ENCODE data around the gene EPC1. TPM values are rescaled to one million over a fixed set of nuclear protein-coding genes. Genes with fewer than 3 reads are reported as not detected.

EPC1 gene
- total RNA-seq, 1 donor = 26.7 TPM

- H3K4me3 ChIP-seq (ENCODE audit: low read depth, low read length) = no peak overlapping the region
- no peak for DNase-seq (ENCODE audit: low read depth)
- TF ChIP-seq, protein P1, sequence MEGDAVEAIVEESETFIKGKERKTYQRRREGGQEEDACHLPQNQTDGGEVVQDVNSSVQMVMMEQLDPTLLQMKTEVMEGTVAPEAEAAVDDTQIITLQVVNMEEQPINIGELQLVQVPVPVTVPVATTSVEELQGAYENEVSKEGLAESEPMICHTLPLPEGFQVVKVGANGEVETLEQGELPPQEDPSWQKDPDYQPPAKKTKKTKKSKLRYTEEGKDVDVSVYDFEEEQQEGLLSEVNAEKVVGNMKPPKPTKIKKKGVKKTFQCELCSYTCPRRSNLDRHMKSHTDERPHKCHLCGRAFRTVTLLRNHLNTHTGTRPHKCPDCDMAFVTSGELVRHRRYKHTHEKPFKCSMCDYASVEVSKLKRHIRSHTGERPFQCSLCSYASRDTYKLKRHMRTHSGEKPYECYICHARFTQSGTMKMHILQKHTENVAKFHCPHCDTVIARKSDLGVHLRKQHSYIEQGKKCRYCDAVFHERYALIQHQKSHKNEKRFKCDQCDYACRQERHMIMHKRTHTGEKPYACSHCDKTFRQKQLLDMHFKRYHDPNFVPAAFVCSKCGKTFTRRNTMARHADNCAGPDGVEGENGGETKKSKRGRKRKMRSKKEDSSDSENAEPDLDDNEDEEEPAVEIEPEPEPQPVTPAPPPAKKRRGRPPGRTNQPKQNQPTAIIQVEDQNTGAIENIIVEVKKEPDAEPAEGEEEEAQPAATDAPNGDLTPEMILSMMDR (IDR thresholded peaks at IDR 0.05; ENCODE audit: insufficient read depth, low read length) = no peak
Observed at GRCh38 chr10:32348297-32349198, 1.6 kb upstream of the EPC1 start.

DNA sequence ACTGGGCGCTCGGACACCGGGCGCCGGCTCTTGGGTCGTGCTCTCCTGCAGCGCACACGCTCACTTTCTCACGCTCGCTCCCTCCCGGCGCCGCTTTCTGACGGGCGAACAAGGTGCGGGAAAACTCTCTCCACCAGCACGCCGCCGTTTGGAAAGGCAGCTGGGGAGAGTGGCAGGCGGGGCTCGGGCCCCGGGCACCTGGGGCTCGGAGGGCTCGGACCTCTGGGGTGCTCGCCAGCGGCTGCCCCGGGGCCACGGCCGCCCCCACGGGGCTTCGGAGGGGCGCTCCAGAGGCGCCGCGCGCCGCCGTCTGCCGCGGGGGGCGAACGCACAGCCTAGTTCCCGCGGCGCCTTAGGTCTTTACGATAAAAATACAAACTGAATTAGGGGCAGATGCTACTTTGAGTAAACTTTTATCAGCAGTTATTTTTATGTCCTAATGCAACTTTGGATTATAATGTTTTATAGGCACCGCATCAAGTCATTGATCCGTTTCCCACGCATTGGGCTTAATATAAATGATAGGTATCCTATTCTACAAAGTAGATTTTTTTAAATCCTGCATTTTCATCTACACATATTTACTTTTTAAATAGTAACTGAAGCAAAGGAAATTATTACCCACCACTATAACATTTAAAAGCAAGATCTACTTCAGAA, 535 bp upstream of the EPC1 start:
- no peak for DNase-seq (ENCODE audit: low read depth)
- TF ChIP-seq, protein P1 (IDR thresholded peaks at IDR 0.05; ENCODE audit: insufficient read depth, low read length) = no peak
- H3K4me3 ChIP-seq (ENCODE audit: low read depth, low read length) = peak overlapping the region; percentile 90

GRCh38 chr10:32346134-32346550, 816 bp downstream of the EPC1 start:
- H3K4me3 ChIP-seq (ENCODE audit: low read depth, low read length) = peak overlapping the region; percentile 90
- DNase-seq (ENCODE audit: low read depth) = peak; percentile 94
- TF ChIP-seq, protein P1 (IDR thresholded peaks at IDR 0.05; ENCODE audit: insufficient read depth, low read length) = peak; percentile 75

DNA sequence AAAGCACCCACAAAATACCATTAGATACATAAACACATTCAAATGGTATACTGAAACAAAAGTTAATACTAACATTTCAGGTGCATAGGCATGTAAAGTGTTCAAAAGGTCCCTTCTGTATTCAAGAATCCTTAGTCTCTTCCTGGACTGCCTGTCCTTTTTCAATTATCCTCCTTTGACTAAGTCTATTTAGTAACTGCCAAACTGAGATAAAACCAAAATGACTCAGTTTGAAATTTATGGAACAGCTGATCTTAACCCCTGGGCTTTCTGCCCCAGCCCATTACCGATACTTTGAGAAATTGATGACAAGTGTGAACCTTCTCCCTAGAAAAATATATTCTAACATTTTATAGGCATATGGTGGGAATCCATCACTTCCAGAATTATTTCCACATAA, 5.4 kb downstream of the EPC1 start:
- DNase-seq (ENCODE audit: low read depth) = peak; percentile 20
- H3K4me3 ChIP-seq (ENCODE audit: low read depth, low read length) = no peak overlapping the region
- TF ChIP-seq, protein P1 (IDR thresholded peaks at IDR 0.05; ENCODE audit: insufficient read depth, low read length) = no peak

DNA sequence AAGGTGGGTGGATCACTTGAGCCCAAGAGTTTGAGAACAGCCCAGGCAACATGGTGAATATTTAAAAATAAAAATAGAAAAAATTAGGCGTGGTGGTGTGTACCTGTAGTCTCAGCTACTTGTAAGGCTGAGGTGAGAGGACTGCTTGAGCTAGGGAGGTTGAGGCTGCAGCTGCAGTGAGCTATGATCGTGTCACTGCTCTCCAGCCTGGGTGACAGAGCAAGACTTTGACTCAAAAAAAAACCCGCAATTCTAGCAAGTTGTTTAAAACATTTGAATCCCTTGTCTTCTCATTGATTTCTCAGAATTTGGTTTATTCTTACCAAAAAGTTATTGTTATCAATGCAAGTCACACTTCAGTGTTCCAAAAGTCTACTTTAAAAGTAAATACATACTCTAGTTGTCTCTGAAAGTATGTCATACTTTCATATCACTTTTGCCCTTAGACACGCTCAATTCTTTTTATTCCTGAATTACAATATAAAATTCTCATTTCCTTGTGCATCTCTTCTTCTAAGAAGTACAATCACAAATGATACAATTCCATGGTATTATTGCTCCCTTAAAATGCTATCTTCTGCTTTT, 6.3 kb downstream of the EPC1 start:
- no peak for DNase-seq (ENCODE audit: low read depth)
- H3K4me3 ChIP-seq (ENCODE audit: low read depth, low read length) = no peak overlapping the region
- TF ChIP-seq, protein P1 (IDR thresholded peaks at IDR 0.05; ENCODE audit: insufficient read depth, low read length) = no peak

GRCh38 chr10:32338262-32338661, 8.7 kb downstream of the EPC1 start:
- no peak for DNase-seq (ENCODE audit: low read depth)
- no peak overlapping the region for H3K4me3 ChIP-seq (ENCODE audit: low read depth, low read length)
- TF ChIP-seq, protein P1 (IDR thresholded peaks at IDR 0.05; ENCODE audit: insufficient read depth, low read length) = no peak

All from fibroblast of the aortic adventitia (primary cell).